H9 (cell line): Measurements from ENCODE around the gene METTL9. TPM values are rescaled to one million over a fixed set of nuclear protein-coding genes. Genes with fewer than 3 reads are reported as not detected.

Experiments
- DNase-seq: peaks from one replicate; pipeline ENCODE4 v3.0.0-alpha.2; 2017
- H2AFZ ChIP-seq: one replicate; pipeline ENCODE4 v1.6.1; 2013; ENCODE audit warnings: mild to moderate bottlenecking, low read length, control low read depth, moderate library complexity
- H2AK5ac ChIP-seq: 2 replicates; pipeline ENCODE4 v1.6.1; 2013; ENCODE audit warnings: low read length, control low read depth, mixed read lengths; ENCODE audit not compliant: insufficient read length
- H2BK120ac ChIP-seq: one replicate; pipeline ENCODE4 v1.6.1; 2013; ENCODE audit warnings: low read depth, mild to moderate bottlenecking, low read length, control low read depth, inconsistent platforms; ENCODE audit not compliant: poor library complexity, severe bottlenecking
- H2BK12ac ChIP-seq: 2 replicates; pipeline ENCODE4 v1.6.1; 2013; ENCODE audit warnings: low read length, control low read depth, mixed read lengths, low read depth; ENCODE audit not compliant: insufficient read length
- H2BK15ac ChIP-seq: 2 replicates; pipeline ENCODE4 v1.6.1; 2013; ENCODE audit warnings: low read depth, low read length, control low read depth
- H2BK20ac ChIP-seq: one replicate; pipeline ENCODE4 v1.6.1; 2013; ENCODE audit warnings: low read depth, mild to moderate bottlenecking, low read length, control low read depth, inconsistent platforms; ENCODE audit not compliant: poor library complexity, severe bottlenecking
- H2BK5ac ChIP-seq: 2 replicates; pipeline ENCODE4 v1.6.1; 2013; ENCODE audit warnings: low read length, control low read depth, mixed read lengths; ENCODE audit not compliant: insufficient read length
- H3K14ac ChIP-seq: 2 replicates; pipeline ENCODE4 v1.6.1; 2013; ENCODE audit warnings: low read length, control low read depth; ENCODE audit not compliant: insufficient read depth
- H3K18ac ChIP-seq: 2 replicates; pipeline ENCODE4 v1.6.1; 2013; ENCODE audit warnings: low read depth, mild to moderate bottlenecking, mixed read lengths, low read length, control low read depth; ENCODE audit not compliant: insufficient read length
- H3K23ac ChIP-seq: 2 replicates; pipeline ENCODE4 v1.6.1; 2013; ENCODE audit warnings: low read length, control low read depth, mixed read lengths, low read depth; ENCODE audit not compliant: insufficient read length
- H3K23me2 ChIP-seq: 2 replicates; pipeline ENCODE4 v1.6.1; 2013; ENCODE audit warnings: low read depth, mild to moderate bottlenecking, mixed read lengths, low read length, control low read depth; ENCODE audit not compliant: insufficient read length, poor library complexity, severe bottlenecking
- H3K27ac ChIP-seq: 2 replicates; pipeline ENCODE4 v1.5.1; 2013; ENCODE audit warnings: low read length, control low read depth, mixed read lengths, low read depth; ENCODE audit not compliant: insufficient read length
- H3K27me3 ChIP-seq: 2 replicates; pipeline ENCODE4 v1.6.1; 2013; ENCODE audit warnings: low read length, control low read depth, inconsistent platforms; ENCODE audit not compliant: insufficient read depth
- H3K4ac ChIP-seq: 2 replicates; pipeline ENCODE4 v1.6.1; 2013; ENCODE audit warnings: low read depth, mild to moderate bottlenecking, control low read depth, inconsistent platforms, low read length, moderate library complexity
- H3K4me1 ChIP-seq: 2 replicates; pipeline ENCODE4 v1.6.1; 2013; ENCODE audit warnings: low read length, control low read depth, inconsistent platforms; ENCODE audit not compliant: insufficient read depth
- H3K4me2 ChIP-seq: 2 replicates; pipeline ENCODE4 v1.6.1; 2013; ENCODE audit warnings: low read length, control low read depth, mixed read lengths; ENCODE audit not compliant: insufficient read length, insufficient read depth
- H3K56ac ChIP-seq: 2 replicates; pipeline ENCODE4 v1.6.1; 2013; ENCODE audit warnings: low read depth, mild to moderate bottlenecking, mixed read lengths, low read length, control low read depth; ENCODE audit not compliant: insufficient read length
- H3K79me1 ChIP-seq: 2 replicates; pipeline ENCODE4 v1.6.1; 2013; ENCODE audit warnings: low read depth, mild to moderate bottlenecking, moderate library complexity, low read length, control low read depth, inconsistent platforms; ENCODE audit not compliant: insufficient read depth, poor library complexity, severe bottlenecking
- H3K79me2 ChIP-seq: 2 replicates; pipeline ENCODE4 v1.6.1; 2013; ENCODE audit warnings: low read length, control low read depth, inconsistent platforms; ENCODE audit not compliant: insufficient read depth
- H3K9ac ChIP-seq: 2 replicates; pipeline ENCODE4 v1.6.1; 2013; ENCODE audit warnings: low read length, control low read depth, mixed read lengths; ENCODE audit not compliant: insufficient read length; ENCODE audit errors: extremely low read depth
- H3K9me3 ChIP-seq: one replicate; pipeline ENCODE4 v1.6.1; 2013; ENCODE audit warnings: low read depth, low read length, inconsistent platforms; ENCODE audit not compliant: control insufficient read depth
- H3T11ph ChIP-seq: one replicate; pipeline ENCODE4 v1.6.1; 2013; ENCODE audit warnings: mild to moderate bottlenecking, low read length, control low read depth, inconsistent platforms
- H4K20me1 ChIP-seq: one replicate; pipeline ENCODE4 v1.6.1; 2013; ENCODE audit not compliant: control insufficient read depth, insufficient read length, insufficient read depth
- H4K5ac ChIP-seq: 2 replicates; pipeline ENCODE4 v1.6.1; 2013; ENCODE audit warnings: low read depth, mild to moderate bottlenecking, mixed read lengths, low read length, control low read depth; ENCODE audit not compliant: insufficient read length
- H4K8ac ChIP-seq: replicated peaks from 2 replicates; pipeline ENCODE4 v1.6.1; 2013; ENCODE audit warnings: low read length, control low read depth, mixed read lengths, low read depth; ENCODE audit not compliant: insufficient read length
- H4K91ac ChIP-seq: 2 replicates; pipeline ENCODE4 v1.6.1; 2013; ENCODE audit warnings: low read depth, mild to moderate bottlenecking, moderate library complexity, mixed read lengths, low read length, control low read depth; ENCODE audit not compliant: insufficient read length
- H3K27ac Mint-ChIP-seq, 3 experiments: 2 replicates in 2 of 3; 3 replicates in 1 of 3; pipeline ENCODE4 v1.8.0; 2020 to 2021; ENCODE audit warnings: mixed read lengths in 3 of 3, mild to moderate bottlenecking in 1 of 3, moderate library complexity in 1 of 3
- H3K27me3 Mint-ChIP-seq: 2 replicates; pipeline ENCODE4 v1.8.0; 2021; ENCODE audit warnings: low read depth, mild to moderate bottlenecking, moderate library complexity, mixed read lengths
- H3K36me3 Mint-ChIP-seq, 3 experiments: 2 replicates in 2 of 3; 3 replicates in 1 of 3; pipeline ENCODE4 v1.8.0; 2020 to 2021; ENCODE audit warnings: low read depth in 3 of 3, mixed read lengths in 3 of 3; ENCODE audit not compliant: insufficient read depth in 1 of 3
- H3K4me1 Mint-ChIP-seq, 2 experiments: 2 replicates each; pipeline ENCODE4 v1.8.0; 2020; ENCODE audit warnings: mixed read lengths in 2 of 2
- H3K4me3 Mint-ChIP-seq, 2 experiments: 2 replicates in 1 of 2; 3 replicates in 1 of 2; pipeline ENCODE4 v1.8.0; 2020 to 2021; ENCODE audit warnings: mild to moderate bottlenecking in 2 of 2, mixed read lengths in 2 of 2, moderate library complexity in 1 of 2
- H3K9me3 Mint-ChIP-seq, 2 experiments: 2 replicates in 1 of 2; 3 replicates in 1 of 2; pipeline ENCODE4 v1.8.0; 2020; ENCODE audit warnings: mild to moderate bottlenecking in 2 of 2, mixed read lengths in 2 of 2, moderate library complexity in 1 of 2
- CTCF ChIP-seq: fragments of 200-600 bp; sonication (generic); conservative IDR thresholded peaks from 3 replicates; pipeline ENCODE4 v1.8.0; 2021; ENCODE audit warnings: antibody characterized with exemption, mild to moderate bottlenecking
- WGBS: extraction: QIAGEN DNeasy Blood & Tissue Kit; methylation state at CpG from one replicate; pipeline ENCODE4 v1.1.7; 2013; ENCODE audit warnings: missing lambda C conversion rate, low lambda C conversion rate, mixed read lengths; ENCODE audit not compliant: insufficient read length; ENCODE audit errors: extremely low coverage; 5-methylcytosine and 5-hydroxymethylcytosine counted together
- total RNA-seq: library from RNA; stranded (reverse); gene quantifications from 2 replicates; pipeline ENCODE4 v1.2.1, GENCODE V29; 2021

The METTL9 gene
- total RNA-seq, 1 experiment from 2014 or later: 108 TPM

GRCh38 chr16:21643785-21644184 is 44.4 kb downstream of the METTL9 start:
- H3K27me3 Mint-ChIP-seq: no peaks in the 10 kb centered on the region
- Histone ChIP-seq H2AK5ac (no peak overlapping the region), H4K20me1 (no peaks in the 10 kb centered on the region), H3K79me2 (peaks cover 1% of the 10 kb centered on the region; the same call in 1 of the 2 replicates), H3T11ph (no peak overlapping the region), H2BK5ac (no peak overlapping the region), H3K23me2 (no peaks in the 10 kb centered on the region), H3K18ac (no peak overlapping the region), H3K4me2 (no peak overlapping the region), H3K4ac (no peak overlapping the region), H4K8ac (no peak overlapping the region), H4K91ac (no peak overlapping the region), H3K79me1 (no peaks in the 10 kb centered on the region), H3K27ac (no peak overlapping the region), H2BK15ac (no peak overlapping the region), H3K4me1 (no peaks in the 10 kb centered on the region), H2BK12ac (no peak overlapping the region), H3K27me3 (no peaks in the 10 kb centered on the region), H2BK120ac (no peak overlapping the region), H4K5ac (no peak overlapping the region), H3K23ac (no peak overlapping the region), H3K14ac (no peak overlapping the region), H3K9ac (no peak overlapping the region), H2BK20ac (no peak overlapping the region), H3K56ac (no peak overlapping the region), H2AFZ (no peak overlapping the region), H3K9me3 (no peaks in the 10 kb centered on the region)
- no peaks in the 10 kb centered on the region for H3K36me3 Mint-ChIP-seq
- no peaks in the 10 kb centered on the region for H3K9me3 Mint-ChIP-seq
- no peak for DNase-seq
- H3K27ac Mint-ChIP-seq: 0 out of 7 replicates have a peak overlapping the region, but pooled peaks of 1 of the 3 experiments have one; percentile 18
- TF ChIP-seq CTCF: no peak
- H3K4me1 Mint-ChIP-seq: no peaks in the 10 kb centered on the region
- no CpG with 5 or more reads among the region's 3 CpGs for WGBS
- H3K4me3 Mint-ChIP-seq: no peak overlapping the region
